Stimulated activated naive CD8-positive, alpha-beta T cell treated with anti-CD3 and anti-CD28 coated beads, Interleukin-15, amount 100 ng/mL, for 72 hours (primary cell): ENCODE measurements around the gene ADCK1.
"Not testable (repeated sequence)": the region's sequence is repeated elsewhere in the genome, so short reads cannot be mapped to it uniquely, and the experiment has no call there.

Experiments
- ATAC-seq: fragments of 150-1000 bp; cut with Tn5 transposase; 2 replicates; pipeline ENCODE4 v1.10.0; 2021; ENCODE audit warnings: mild to moderate bottlenecking, moderate library complexity
- DNase-seq, 2 donors: peaks; one replicate each; pipeline ENCODE4 v3.0.0; 2021 to 2022
- H3K27ac Mint-ChIP-seq, 2 donors: one replicate each; pipeline ENCODE4 v1.8.0; 2022; ENCODE audit warnings: mild to moderate bottlenecking in 2 of 2, mixed read lengths in 2 of 2, moderate library complexity in 2 of 2
- H3K27me3 Mint-ChIP-seq: one replicate; pipeline ENCODE4 v1.8.0; 2022; ENCODE audit warnings: mixed read lengths
- H3K4me1 Mint-ChIP-seq: one replicate; pipeline ENCODE4 v1.8.0; 2022; ENCODE audit warnings: mild to moderate bottlenecking, mixed read lengths
- H3K4me3 Mint-ChIP-seq, 2 donors: one replicate each; pipeline ENCODE4 v1.8.0; 2022; ENCODE audit warnings: mild to moderate bottlenecking in 2 of 2, mixed read lengths in 2 of 2, moderate library complexity in 1 of 2
- H3K9me3 Mint-ChIP-seq, 2 donors: one replicate each; pipeline ENCODE4 v1.8.0; 2022; ENCODE audit warnings: mixed read lengths in 2 of 2

Gene ADCK1

GRCh38 chr14:77794357-77794756 is 5.6 kb upstream of the ADCK1 start:
- H3K4me1 Mint-ChIP-seq: peaks cover 8% of the 10 kb centered on the region
- no peaks in the 10 kb centered on the region for H3K27me3 Mint-ChIP-seq
- no peaks in the 10 kb centered on the region for H3K9me3 Mint-ChIP-seq

GRCh38 chr14:77799456-77799855 is 453 bp upstream of the ADCK1 start:
- not testable (repeated sequence) for H3K9me3 Mint-ChIP-seq, ATAC-seq, H3K27me3 Mint-ChIP-seq, DNase-seq
- Mint-ChIP-seq H3K4me1 (peaks cover 35% of the 10 kb centered on the region), H3K27ac (peak overlapping the region; percentile 82 to 83), H3K4me3 (peak overlapping the region; percentile 92 to 95)

More at GRCh38 chr14:77794357-77794756, 5.6 kb upstream of the ADCK1 start:
- H3K27ac Mint-ChIP-seq: no peak overlapping the region
- ATAC-seq: no peak
- H3K4me3 Mint-ChIP-seq: no peak overlapping the region
- no peak for DNase-seq

- DNase-seq: no peak
- H3K27me3 Mint-ChIP-seq: no peaks in the 10 kb centered on the region
- no peaks in the 10 kb centered on the region for H3K9me3 Mint-ChIP-seq
- peak overlapping the region; percentile 92 to 95 for H3K4me3 Mint-ChIP-seq
- ATAC-seq: no peak
- H3K4me1 Mint-ChIP-seq: peaks cover 39% of the 10 kb centered on the region
- H3K27ac Mint-ChIP-seq: peak overlapping the region; percentile 91 to 94
These were observed 905 bp downstream of the ADCK1 start for GRCh38 chr14:77800814-77801213.

- peaks cover 35% of the 10 kb centered on the region for H3K4me1 Mint-ChIP-seq
- no peak overlapping the region for H3K4me3 Mint-ChIP-seq
- ATAC-seq: no peak
- DNase-seq: peak; percentile 15 to 44
- no peak overlapping the region for H3K27ac Mint-ChIP-seq
- no peaks in the 10 kb centered on the region for H3K27me3 Mint-ChIP-seq
- no peaks in the 10 kb centered on the region for H3K9me3 Mint-ChIP-seq
These were observed 4.7 kb downstream of the ADCK1 start for GRCh38 chr14:77804592-77804991.

GRCh38 chr14:77805706-77806105 is 5.8 kb downstream of the ADCK1 start:
- H3K9me3 Mint-ChIP-seq: no peaks in the 10 kb centered on the region
- no peaks in the 10 kb centered on the region for H3K27me3 Mint-ChIP-seq
- peaks cover 27% of the 10 kb centered on the region for H3K4me1 Mint-ChIP-seq
- no peak for DNase-seq
- no peak overlapping the region for H3K4me3 Mint-ChIP-seq
- ATAC-seq: no peak
- peak overlapping the region in 1 of 2 donors; percentile 86 for H3K27ac Mint-ChIP-seq

GRCh38 chr14:77808250-77808649 is 8.3 kb downstream of the ADCK1 start:
- no peaks in the 10 kb centered on the region for H3K9me3 Mint-ChIP-seq
- H3K4me3 Mint-ChIP-seq: no peak overlapping the region
- DNase-seq: no peak
- H3K4me1 Mint-ChIP-seq: peaks cover 25% of the 10 kb centered on the region
- ATAC-seq: no peak
- no peaks in the 10 kb centered on the region for H3K27me3 Mint-ChIP-seq
- H3K27ac Mint-ChIP-seq: no peak overlapping the region

GRCh38 chr14:77809011-77809410 is 9.1 kb downstream of the ADCK1 start:
- H3K27ac Mint-ChIP-seq: no peak overlapping the region
- ATAC-seq (no peak), DNase-seq (no peak)
- no peaks in the 10 kb centered on the region for H3K27me3 Mint-ChIP-seq
- no peaks in the 10 kb centered on the region for H3K9me3 Mint-ChIP-seq
- no peak overlapping the region for H3K4me3 Mint-ChIP-seq
- H3K4me1 Mint-ChIP-seq: peaks cover 24% of the 10 kb centered on the region

- Mint-ChIP-seq H3K4me3 (no peak overlapping the region), H3K4me1 (peaks cover 17% of the 10 kb centered on the region), H3K9me3 (no peaks in the 10 kb centered on the region), H3K27me3 (no peaks in the 10 kb centered on the region), H3K27ac (peak overlapping the region in 1 of 2 donors; percentile 44)
- ATAC-seq: peak; percentile 70
- peak in 1 of 2 donors; percentile 13 for DNase-seq
These were observed 12.1 kb downstream of the ADCK1 start for GRCh38 chr14:77812028-77812427.

- H3K27me3 Mint-ChIP-seq, H3K27ac Mint-ChIP-seq, H3K4me3 Mint-ChIP-seq, ATAC-seq, DNase-seq, H3K9me3 Mint-ChIP-seq: not testable (repeated sequence)
- H3K4me1 Mint-ChIP-seq: peaks cover 21% of the 10 kb centered on the region
These were observed 12.8 kb downstream of the ADCK1 start for GRCh38 chr14:77812682-77813081.

- H3K27me3 Mint-ChIP-seq: no peaks in the 10 kb centered on the region
- H3K4me1 Mint-ChIP-seq: peaks cover 2% of the 10 kb centered on the region
- ATAC-seq (no peak), DNase-seq (no peak)
- H3K4me3 Mint-ChIP-seq: no peak overlapping the region
- no peak overlapping the region for H3K27ac Mint-ChIP-seq
- H3K9me3 Mint-ChIP-seq: no peaks in the 10 kb centered on the region
These were observed 22.4 kb downstream of the ADCK1 start for GRCh38 chr14:77822307-77822706.

GRCh38 chr14:77822741-77823140 is 22.8 kb downstream of the ADCK1 start:
- H3K4me1 Mint-ChIP-seq: no peaks in the 10 kb centered on the region
- no peaks in the 10 kb centered on the region for H3K27me3 Mint-ChIP-seq
- DNase-seq: no peak
- no peak for ATAC-seq
- no peaks in the 10 kb centered on the region for H3K9me3 Mint-ChIP-seq
- no peak overlapping the region for H3K4me3 Mint-ChIP-seq
- H3K27ac Mint-ChIP-seq: peak overlapping the region in 1 of 2 donors; percentile 71

- Mint-ChIP-seq H3K27me3 (no peaks in the 10 kb centered on the region), H3K4me1 (no peaks in the 10 kb centered on the region), H3K9me3 (no peaks in the 10 kb centered on the region), H3K4me3 (no peak overlapping the region), H3K27ac (no peak overlapping the region)
- no peak for DNase-seq
- ATAC-seq: no peak
These were observed 23.5 kb downstream of the ADCK1 start for GRCh38 chr14:77823378-77823777.

GRCh38 chr14:77825895-77826519 is 26.1 kb downstream of the ADCK1 start:
- ATAC-seq (no peak), DNase-seq (no peak)
- no peaks in the 10 kb centered on the region for H3K4me1 Mint-ChIP-seq
- H3K9me3 Mint-ChIP-seq: no peaks in the 10 kb centered on the region
- no peak overlapping the region for H3K27ac Mint-ChIP-seq
- no peaks in the 10 kb centered on the region for H3K27me3 Mint-ChIP-seq
- H3K4me3 Mint-ChIP-seq: no peak overlapping the region

- Mint-ChIP-seq H3K27me3 (no peaks in the 10 kb centered on the region), H3K4me1 (no peaks in the 10 kb centered on the region), H3K4me3 (no peak overlapping the region), H3K9me3 (no peaks in the 10 kb centered on the region), H3K27ac (peak overlapping the region in 1 of 2 donors; percentile 54)
- ATAC-seq (no peak), DNase-seq (no peak)
These were observed 30.8 kb downstream of the ADCK1 start for GRCh38 chr14:77830692-77831091.

GRCh38 chr14:77832297-77832696 is 32.4 kb downstream of the ADCK1 start:
- DNase-seq (no peak), ATAC-seq (no peak)
- no peaks in the 10 kb centered on the region for H3K27me3 Mint-ChIP-seq
- no peak overlapping the region for H3K4me3 Mint-ChIP-seq
- H3K27ac Mint-ChIP-seq: no peak overlapping the region
- H3K4me1 Mint-ChIP-seq: no peaks in the 10 kb centered on the region
- no peaks in the 10 kb centered on the region for H3K9me3 Mint-ChIP-seq

- Mint-ChIP-seq H3K4me1 (peaks cover 10% of the 10 kb centered on the region), H3K27ac (no peak overlapping the region), H3K4me3 (no peak overlapping the region), H3K9me3 (no peaks in the 10 kb centered on the region), H3K27me3 (no peaks in the 10 kb centered on the region)
- ATAC-seq (no peak), DNase-seq (no peak)
These were observed 38.0 kb downstream of the ADCK1 start for GRCh38 chr14:77837926-77838325.
